GM19099 (cell line): Measurements from ENCODE around the gene CACNA1D.

Experiments used
- POLR2A ChIP-seq: IDR thresholded peaks from 3 replicates; pipeline ENCODE4 v1.6.1; 2011; ENCODE audit warnings: low read depth; ENCODE audit not compliant: insufficient read length; ENCODE audit errors: extremely low read depth

Gene CACNA1D

DNA sequence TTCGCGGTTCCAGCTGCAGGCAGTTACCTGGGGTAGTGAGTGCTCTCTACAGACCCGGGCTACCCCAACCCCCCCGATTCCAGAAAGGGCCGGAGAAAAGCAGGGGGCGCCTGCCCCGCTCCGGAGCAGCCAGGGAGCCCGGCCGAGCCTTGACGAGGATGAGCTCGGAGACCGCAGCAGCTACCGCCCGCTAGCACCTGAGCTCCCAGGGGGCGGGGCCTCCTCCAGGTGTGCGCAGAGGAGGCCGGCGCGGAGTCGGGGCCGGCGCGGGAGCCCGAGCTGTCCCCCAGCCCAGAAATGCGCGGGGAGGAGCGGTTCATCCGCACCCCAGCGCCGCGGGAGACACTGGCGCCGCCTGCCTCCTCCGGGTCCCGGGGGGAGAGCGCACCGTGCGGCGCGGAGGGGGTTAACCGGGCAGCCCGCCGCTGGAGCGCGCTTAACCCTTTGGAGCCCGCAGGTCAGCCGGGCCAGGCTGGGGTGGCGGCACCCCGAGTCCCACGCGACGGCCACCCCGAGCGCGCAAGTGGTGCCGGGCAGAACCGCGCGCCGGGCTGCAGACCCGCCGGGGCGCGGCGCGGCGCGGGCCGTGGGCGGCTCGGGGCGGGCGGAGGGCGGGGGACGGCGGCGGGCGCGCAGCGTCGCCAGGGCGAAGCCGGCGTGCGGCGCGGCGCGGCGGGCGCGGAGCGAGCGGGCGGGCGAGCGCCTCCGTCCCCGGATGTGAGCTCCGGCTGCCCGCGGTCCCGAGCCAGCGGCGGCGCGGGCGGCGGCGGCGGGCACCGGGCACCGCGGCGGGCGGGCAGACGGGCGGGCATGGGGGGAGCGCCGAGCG is at the start of gene CACNA1D:
TSS of gene CACNA1D (plus strand) at position 649 of the 829 bp plus-strand sequence. CDS start 556 bp downstream, outside the sequence.
- TF ChIP-seq POLR2A = no peak

- no peak for TF ChIP-seq POLR2A
Observed at GRCh38 chr3:53457068-53457467, 37.3 kb upstream of the CACNA1D start.

GRCh38 chr3:53460326-53460725 is 34.1 kb upstream of the CACNA1D start:
- no peak for TF ChIP-seq POLR2A

- TF ChIP-seq POLR2A = no peak
Observed at GRCh38 chr3:53464424-53464823, 30.0 kb upstream of the CACNA1D start.

GRCh38 chr3:53473422-53473821 is 21.0 kb upstream of the CACNA1D start:
- no peak for TF ChIP-seq POLR2A

DNA sequence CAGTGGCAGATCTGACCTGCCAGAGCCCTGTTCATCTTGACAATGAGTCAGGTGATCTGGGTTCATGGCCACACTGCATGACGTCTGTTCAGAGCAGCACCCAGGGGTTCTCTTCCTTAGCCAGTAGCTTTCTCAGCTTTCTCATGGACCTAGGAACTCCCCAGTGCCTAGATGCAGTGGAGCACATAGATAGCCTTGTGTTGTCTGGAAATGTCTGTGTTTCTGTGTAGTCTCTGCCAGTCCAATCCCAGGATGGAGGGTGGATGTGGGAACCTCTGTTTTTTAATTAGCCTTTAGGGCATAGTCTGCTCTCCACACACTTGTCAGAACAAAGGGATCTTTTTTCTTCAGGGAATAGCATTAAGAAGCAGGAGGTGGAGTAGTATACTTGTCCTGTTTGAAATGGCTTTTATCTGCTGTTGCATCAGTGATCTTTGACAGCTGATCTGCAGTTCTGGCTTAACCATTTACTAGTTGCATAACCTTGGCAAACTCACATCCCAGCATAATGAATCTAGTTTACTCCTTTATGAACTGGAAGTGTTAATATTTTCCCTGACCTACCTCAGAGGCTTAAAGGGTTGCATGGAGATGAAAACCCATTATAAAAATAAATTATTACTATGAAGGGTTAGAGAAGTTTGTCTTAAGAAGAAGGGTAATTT is 16.1 kb upstream of the CACNA1D start:
- no peak for TF ChIP-seq POLR2A

- no peak for TF ChIP-seq POLR2A
Observed at GRCh38 chr3:53478921-53479664, 15.3 kb upstream of the CACNA1D start.

DNA sequence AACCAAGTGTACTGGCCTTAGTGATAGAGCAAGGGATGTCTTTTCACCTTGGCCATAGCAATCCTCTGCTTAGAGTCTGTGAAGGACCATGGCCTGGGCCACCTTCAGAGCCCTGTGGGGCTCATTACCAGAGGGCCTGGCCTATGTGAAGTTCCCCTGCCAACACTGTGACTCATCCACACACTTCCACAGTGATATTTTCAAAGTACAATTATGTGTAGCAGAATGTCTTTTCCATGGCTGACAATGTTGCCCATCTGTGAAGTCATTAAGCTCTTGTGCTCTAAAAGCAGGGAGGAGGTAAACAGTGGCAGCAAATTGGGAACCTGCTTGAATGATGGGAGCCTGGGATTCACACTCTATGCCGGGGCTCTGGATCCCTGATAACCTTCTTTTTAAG is 12.2 kb upstream of the CACNA1D start:
- no peak for TF ChIP-seq POLR2A

DNA sequence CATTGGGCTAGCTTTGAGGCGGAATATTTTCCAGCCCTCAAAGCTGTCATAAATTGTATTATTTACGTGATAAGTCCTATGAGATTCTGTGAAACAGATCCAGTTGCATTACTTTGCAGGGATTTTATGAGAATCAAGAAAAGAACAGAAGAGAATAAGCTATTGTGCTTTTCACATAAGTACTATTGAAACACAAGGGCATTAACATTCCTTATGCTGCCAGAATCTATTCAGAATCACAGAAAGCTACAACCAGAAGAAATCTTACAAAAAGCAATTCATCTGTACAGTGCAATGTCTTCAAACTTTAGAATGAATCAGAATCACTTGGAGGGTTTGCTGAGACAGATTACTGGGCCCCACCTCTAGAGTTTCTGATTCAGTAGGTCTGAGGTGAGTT is 10.6 kb upstream of the CACNA1D start:
- no peak for TF ChIP-seq POLR2A

DNA sequence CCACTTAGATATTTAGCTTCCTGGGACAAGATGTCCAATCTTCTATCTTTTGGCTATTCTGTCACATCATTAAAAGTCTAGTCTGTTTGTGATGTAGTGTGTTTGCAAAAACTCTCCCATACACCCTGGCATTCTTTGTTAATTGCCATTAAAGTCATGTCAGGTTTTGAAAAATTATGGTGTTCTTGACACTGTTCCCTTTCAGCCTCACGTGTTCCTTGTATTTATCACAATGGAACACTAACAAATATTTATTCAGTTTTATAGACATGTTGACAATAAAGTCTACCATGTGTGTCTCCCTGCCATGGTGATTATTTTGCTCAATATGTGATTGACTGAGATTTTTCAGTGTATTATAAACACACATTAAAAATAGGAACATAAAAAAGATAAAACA is 9.4 kb upstream of the CACNA1D start:
- TF ChIP-seq POLR2A = no peak

DNA sequence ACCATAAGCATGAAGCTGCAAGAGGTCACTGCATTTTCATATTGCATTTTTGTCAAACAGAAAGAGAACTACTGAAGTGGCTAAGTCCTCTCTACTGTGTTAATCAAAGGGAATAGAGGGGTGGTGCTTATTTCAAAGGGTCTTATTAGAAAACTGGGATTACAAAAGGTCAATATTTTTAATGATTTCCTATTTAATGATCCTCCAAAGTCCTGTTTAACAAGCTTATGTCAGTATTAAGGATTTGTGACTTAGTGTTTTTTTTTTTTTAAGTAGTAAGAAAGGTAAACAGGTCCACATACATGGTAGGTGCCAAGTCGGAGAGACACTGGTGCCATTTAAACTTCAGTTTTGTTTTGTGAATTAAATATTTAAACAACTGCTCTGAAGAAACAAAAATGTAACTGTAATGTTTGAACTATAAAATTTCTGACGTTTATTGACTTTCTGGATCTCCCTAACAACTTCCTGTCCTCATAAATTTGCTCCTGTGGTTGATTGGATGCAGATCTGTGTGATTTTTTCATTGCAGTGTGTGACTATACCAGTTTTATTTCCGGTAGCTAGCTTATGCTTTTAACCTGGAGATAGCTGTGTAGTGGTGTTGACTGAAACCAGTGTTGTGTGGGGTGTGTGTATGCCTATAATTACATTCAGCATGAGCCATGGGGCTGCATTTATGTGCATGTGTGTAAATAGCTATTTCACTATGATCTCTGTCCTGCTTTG is 8.6 kb upstream of the CACNA1D start:
- no peak for TF ChIP-seq POLR2A

DNA sequence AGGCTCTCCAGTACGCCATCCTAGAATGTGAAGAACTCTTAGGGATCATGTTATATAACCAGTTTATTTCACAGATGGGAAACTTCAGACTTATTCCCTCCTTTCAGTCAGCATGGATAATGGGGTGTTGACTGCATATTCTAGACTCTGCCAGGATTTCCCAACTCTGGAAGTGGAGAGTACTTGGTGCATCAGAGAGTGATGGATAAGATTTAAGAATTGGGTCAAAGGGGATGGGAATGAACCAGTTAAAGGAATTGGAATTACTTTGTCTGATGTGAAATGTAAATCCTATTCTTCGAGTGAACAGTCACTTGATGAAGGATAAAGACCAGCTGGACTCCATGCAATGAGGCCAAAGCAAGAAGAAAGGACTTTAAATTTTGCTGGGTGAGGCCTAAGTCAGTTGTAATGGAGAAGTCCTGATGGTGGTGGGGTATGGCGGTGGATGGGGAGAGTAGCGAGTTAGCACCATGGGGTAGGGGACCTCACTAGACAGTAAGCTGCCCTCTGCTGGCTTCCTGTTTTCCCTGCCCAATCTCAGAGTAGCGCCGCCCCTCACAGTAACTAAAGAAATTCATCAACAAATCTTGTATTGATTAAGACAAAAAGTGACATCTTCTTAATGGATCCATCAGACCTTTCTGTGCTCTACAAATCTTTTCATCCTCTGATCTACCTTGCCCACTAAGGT is 7.3 kb upstream of the CACNA1D start:
- no peak for TF ChIP-seq POLR2A

DNA sequence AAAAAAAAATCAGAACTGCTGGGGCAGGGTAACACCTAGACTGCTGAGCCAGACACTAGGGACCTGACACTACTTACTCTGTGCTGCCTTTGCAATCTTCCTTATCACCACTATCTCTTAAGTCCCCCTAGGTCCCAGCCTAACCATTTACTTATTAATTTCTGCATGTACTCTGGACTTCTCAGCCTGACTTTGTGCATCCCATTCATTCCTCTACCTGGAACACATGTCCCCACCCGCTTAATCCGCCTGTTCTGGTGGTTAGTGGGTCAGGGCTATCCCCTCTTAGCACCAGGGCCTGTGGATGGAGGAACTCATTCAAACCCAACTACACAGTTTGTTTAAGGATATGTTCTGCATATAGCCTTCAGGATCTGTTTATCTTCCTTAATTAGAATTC is 5.0 kb upstream of the CACNA1D start:
- no peak for TF ChIP-seq POLR2A

- no peak for TF ChIP-seq POLR2A
Observed at GRCh38 chr3:53489787-53490458, 4.5 kb upstream of the CACNA1D start.
